HEK293T (cell line): ENCODE measurements around the gene ITGA1.

ENCODE experiments used
- CTCF ChIA-PET: fragments of 350-600 bp; formaldehyde crosslinking; extraction: SDS; loops from one replicate; lab custom pipeline; 2021; ENCODE audit warnings: antibody characterized with exemption, inconsistent platforms; lab: Yijun Ruan, JAX
- POLR2A ChIA-PET: fragments of 350-600 bp; formaldehyde crosslinking; extraction: SDS; loops from one replicate; lab custom pipeline; 2020; ENCODE audit warnings: antibody characterized with exemption, inconsistent platforms; lab: Yijun Ruan, JAX
- DNase-seq: peaks from one replicate; pipeline ENCODE4 v3.0.0; 2012; ENCODE audit warnings: mixed read lengths; ENCODE audit errors: extremely low spot score
- ARNT ChIP-seq: fragments of 450-650 bp; IDR thresholded peaks from 2 replicates; pipeline ENCODE4 v1.6.1; 2017; ENCODE audit warnings: mild to moderate bottlenecking
- BHLHE40 ChIP-seq: fragments of 450-650 bp; IDR thresholded peaks from 2 replicates; pipeline ENCODE4 v1.6.1; 2016; ENCODE audit warnings: mild to moderate bottlenecking, moderate library complexity, borderline replicate concordance
- CTBP1 ChIP-seq: fragments of 450-650 bp; IDR thresholded peaks from 2 replicates; pipeline ENCODE4 v1.6.1; 2016; ENCODE audit warnings: borderline replicate concordance
- ELF4 ChIP-seq: fragments of 450-650 bp; IDR thresholded peaks from 2 replicates; pipeline ENCODE4 v1.6.1; 2017; ENCODE audit warnings: antibody characterized with exemption
- FOXA1 ChIP-seq: fragments of 450-650 bp; IDR thresholded peaks from 2 replicates; pipeline ENCODE4 v1.6.1; 2016; ENCODE audit warnings: mild to moderate bottlenecking
- FOXK2 ChIP-seq: fragments of 450-650 bp; IDR thresholded peaks from 2 replicates; pipeline ENCODE4 v1.6.1; 2016; ENCODE audit warnings: mild to moderate bottlenecking
- FOXM1 ChIP-seq: fragments of 450-650 bp; IDR thresholded peaks from 2 replicates; pipeline ENCODE4 v1.6.1; 2017; ENCODE audit warnings: mild to moderate bottlenecking, borderline replicate concordance
- HDGF ChIP-seq: fragments of 450-650 bp; IDR thresholded peaks from 2 replicates; pipeline ENCODE4 v1.6.1; 2017; ENCODE audit warnings: antibody characterized with exemption, borderline replicate concordance
- L3MBTL2 ChIP-seq: fragments of 450-650 bp; conservative IDR thresholded peaks from 2 replicates; pipeline ENCODE4 v1.6.1; 2016; ENCODE audit warnings: mild to moderate bottlenecking
- LEF1 ChIP-seq: fragments of 450-650 bp; IDR thresholded peaks from 2 replicates; pipeline ENCODE4 v1.6.1; 2017; ENCODE audit warnings: mild to moderate bottlenecking, borderline replicate concordance
- NFRKB ChIP-seq: fragments of 450-650 bp; IDR thresholded peaks from 2 replicates; pipeline ENCODE4 v1.6.1; 2016; ENCODE audit warnings: mild to moderate bottlenecking, moderate library complexity
- PKNOX1 ChIP-seq: fragments of 450-650 bp; IDR thresholded peaks from 2 replicates; pipeline ENCODE4 v1.6.1; 2016
- SP1 ChIP-seq: fragments of 450-650 bp; IDR thresholded peaks from 2 replicates; pipeline ENCODE4 v1.6.1; 2017
- SUZ12 ChIP-seq: fragments of 450-650 bp; IDR thresholded peaks from 2 replicates; pipeline ENCODE4 v1.6.1; 2016; ENCODE audit warnings: mild to moderate bottlenecking
- TARDBP ChIP-seq: fragments of 450-650 bp; IDR thresholded peaks from 2 replicates; pipeline ENCODE4 v1.6.1; 2016
- ZNF384 ChIP-seq: fragments of 450-650 bp; IDR thresholded peaks from 2 replicates; pipeline ENCODE4 v1.6.1; 2016

ITGA1 gene

GRCh38 chr5:52906845-52907244 is 119.1 kb downstream of the ITGA1 start:
- TF ChIP-seq ARNT (no peak), PKNOX1 (no peak), SUZ12 (no peak), FOXK2 (no peak)
- CTCF ChIA-PET: interaction anchor here (0.6 kb wide), 1 partner anchor 9 kb away, joined by 3 read pairs; no protein-coding TSS in a partner anchor
- DNase-seq: no peak
- POLR2A ChIA-PET: no interaction called here

GRCh38 chr5:52909192-52909591 is 121.5 kb downstream of the ITGA1 start:
- CTCF ChIA-PET: no interaction called here

GRCh38 chr5:52910071-52910470 is 122.4 kb downstream of the ITGA1 start:
- TF ChIP-seq FOXA1 (no peak), FOXK2 (no peak), TARDBP (no peak), FOXM1 (no peak), SP1 (no peak), SUZ12 (no peak), HDGF (no peak), ARNT (no peak), CTBP1 (no peak), L3MBTL2 (no peak), PKNOX1 (no peak), LEF1 (no peak), ELF4 (no peak), ZNF384 (no peak), NFRKB (no peak), BHLHE40 (no peak)
- no peak for DNase-seq
- ChIA-PET CTCF (no interaction called here), POLR2A (no interaction called here)

More at GRCh38 chr5:52909192-52909591, 121.5 kb downstream of the ITGA1 start:
- POLR2A ChIA-PET: no interaction called here
- no peak for DNase-seq
- no peak for TF ChIP-seq PKNOX1
- TF ChIP-seq FOXK2: no peak
- TF ChIP-seq LEF1: no peak
- TF ChIP-seq SUZ12: no peak
- TF ChIP-seq SP1: no peak
- no peak for TF ChIP-seq HDGF

GRCh38 chr5:52915176-52915875 is 127.6 kb downstream of the ITGA1 start:
- DNase-seq: peak; percentile 66
- TF ChIP-seq PKNOX1 (peak; percentile 52), FOXM1 (no peak)
- ChIA-PET CTCF (interaction anchor here (0.5 to 1.5 kb wide), 7 partner anchors 9 to 940 kb away, joined by 3 to 5 read pairs (median 3); no protein-coding TSS in a partner anchor), POLR2A (interaction anchor here (1.0 kb wide), 1 partner anchor 116 kb away, joined by 3 read pairs; no protein-coding TSS in a partner anchor)

- TF ChIP-seq ARNT: no peak
- no peak for TF ChIP-seq SP1
- no peak for TF ChIP-seq FOXA1
- no peak for TF ChIP-seq FOXM1
- TF ChIP-seq ELF4: no peak
- no peak for TF ChIP-seq CTBP1
- no peak for TF ChIP-seq NFRKB
- TF ChIP-seq LEF1: no peak
- TF ChIP-seq PKNOX1: no peak
- no peak for TF ChIP-seq SUZ12
- no peak for TF ChIP-seq HDGF
- no peak for DNase-seq
- CTCF ChIA-PET: no interaction called here
- POLR2A ChIA-PET: no interaction called here
These were observed 133.2 kb downstream of the ITGA1 start for GRCh38 chr5:52920929-52921328.

- POLR2A ChIA-PET: no interaction called here
- DNase-seq: peak; percentile 15
- CTCF ChIA-PET: no interaction called here
- TF ChIP-seq ZNF384 (no peak), FOXA1 (no peak), ELF4 (no peak), L3MBTL2 (no peak), BHLHE40 (no peak), CTBP1 (no peak), SUZ12 (no peak), FOXM1 (no peak), TARDBP (no peak), SP1 (no peak), ARNT (no peak), NFRKB (no peak), PKNOX1 (no peak)
These were observed 134.7 kb downstream of the ITGA1 start for GRCh38 chr5:52922384-52922783.
